ENCODE measurements around the gene FADS6. TPM values are rescaled to one million over a fixed set of nuclear protein-coding genes. Genes with fewer than 3 reads are reported as not detected.

The FADS6 gene
- polyA plus RNA-seq, 1 donor from 2014 or later: not detected

GRCh38 chr17:74883241-74883745 is 10.1 kb downstream of the FADS6 start:
- H3K9me3 ChIP-seq (ENCODE audit: low read length): no peaks in the 10 kb centered on the region
- no peak overlapping the region for H3K27ac ChIP-seq (ENCODE audit: low read length)
- no peaks in the 10 kb centered on the region for H3K27me3 ChIP-seq (ENCODE audit: insufficient read depth, low read depth, low read length)
- TF ChIP-seq EZH2 (IDR thresholded peaks at IDR 0.05; ENCODE audit: borderline replicate concordance, insufficient read depth, low read length, poor library complexity, severe bottlenecking) (no peak), REST (IDR thresholded peaks at IDR 0.05; ENCODE audit: borderline replicate concordance) (no peak), SMC3 (conservative IDR thresholded peaks at IDR 0.05; ENCODE audit: poor library complexity) (no peak), RAD21 (conservative IDR thresholded peaks at IDR 0.05) (no peak), POLR2AphosphoS5 (IDR thresholded peaks at IDR 0.05) (no peak), CTCF (IDR thresholded peaks at IDR 0.05; ENCODE audit: poor library complexity, severe bottlenecking) (no peak), MXI1 (conservative IDR thresholded peaks at IDR 0.05; ENCODE audit: poor library complexity, severe bottlenecking) (no peak), EP300 (conservative IDR thresholded peaks at IDR 0.05; ENCODE audit: poor library complexity, severe bottlenecking) (no peak), TAF1 (IDR thresholded peaks at IDR 0.05; ENCODE audit: low read depth) (no peak)
- no peaks in the 10 kb centered on the region for H3K79me2 ChIP-seq (replicated peaks; ENCODE audit: insufficient read depth, low read length)
- H3K4me3 ChIP-seq (ENCODE audit: low read length): no peak overlapping the region
- H3F3A ChIP-seq (ENCODE audit: insufficient read depth, low read length, poor library complexity, severe bottlenecking): no peaks in the 10 kb centered on the region
- H4K20me1 ChIP-seq (ENCODE audit: insufficient read depth): no peaks in the 10 kb centered on the region
- H3K36me3 ChIP-seq (ENCODE audit: insufficient read depth, low read length): no peaks in the 10 kb centered on the region
- no peak overlapping the region for H3K9ac ChIP-seq (ENCODE audit: low read length)
- H3K4me2 ChIP-seq (ENCODE audit: low read length): no peak overlapping the region
- H3K9me2 ChIP-seq (ENCODE audit: insufficient read depth, low read length): no peaks in the 10 kb centered on the region
- H2AFZ ChIP-seq (ENCODE audit: low read depth, low read length): no peak overlapping the region

GRCh38 chr17:74882517-74883240 is 10.8 kb downstream of the FADS6 start:
- Histone ChIP-seq H3K79me2 (replicated peaks; ENCODE audit: insufficient read depth, low read length) (no peaks in the 10 kb centered on the region), H3K4me3 (ENCODE audit: low read length) (no peak overlapping the region)

More at GRCh38 chr17:74882517-74883240, 10.8 kb downstream of the FADS6 start:
- TF ChIP-seq REST (IDR thresholded peaks at IDR 0.05; ENCODE audit: borderline replicate concordance) (no peak), CTCF (IDR thresholded peaks at IDR 0.05; ENCODE audit: poor library complexity, severe bottlenecking) (no peak), EZH2 (IDR thresholded peaks at IDR 0.05; ENCODE audit: borderline replicate concordance, insufficient read depth, low read length, poor library complexity, severe bottlenecking) (no peak), SMC3 (conservative IDR thresholded peaks at IDR 0.05; ENCODE audit: poor library complexity) (no peak), EP300 (conservative IDR thresholded peaks at IDR 0.05; ENCODE audit: poor library complexity, severe bottlenecking) (no peak), MXI1 (conservative IDR thresholded peaks at IDR 0.05; ENCODE audit: poor library complexity, severe bottlenecking) (no peak), POLR2AphosphoS5 (IDR thresholded peaks at IDR 0.05) (no peak), TAF1 (IDR thresholded peaks at IDR 0.05; ENCODE audit: low read depth) (no peak), RAD21 (conservative IDR thresholded peaks at IDR 0.05) (no peak)
- Histone ChIP-seq H2AFZ (ENCODE audit: low read depth, low read length) (no peak overlapping the region), H4K20me1 (ENCODE audit: insufficient read depth) (no peaks in the 10 kb centered on the region), H3K4me2 (ENCODE audit: low read length) (no peak overlapping the region), H3K9me3 (ENCODE audit: low read length) (no peaks in the 10 kb centered on the region), H3K36me3 (ENCODE audit: insufficient read depth, low read length) (no peaks in the 10 kb centered on the region), H3F3A (ENCODE audit: insufficient read depth, low read length, poor library complexity, severe bottlenecking) (no peaks in the 10 kb centered on the region), H3K27me3 (ENCODE audit: insufficient read depth, low read depth, low read length) (no peaks in the 10 kb centered on the region), H3K9ac (ENCODE audit: low read length) (no peak overlapping the region), H3K9me2 (ENCODE audit: insufficient read depth, low read length) (no peaks in the 10 kb centered on the region), H3K27ac (ENCODE audit: low read length) (no peak overlapping the region)
